ENCODE data around the gene NTRK1.

Gene NTRK1

DNA sequence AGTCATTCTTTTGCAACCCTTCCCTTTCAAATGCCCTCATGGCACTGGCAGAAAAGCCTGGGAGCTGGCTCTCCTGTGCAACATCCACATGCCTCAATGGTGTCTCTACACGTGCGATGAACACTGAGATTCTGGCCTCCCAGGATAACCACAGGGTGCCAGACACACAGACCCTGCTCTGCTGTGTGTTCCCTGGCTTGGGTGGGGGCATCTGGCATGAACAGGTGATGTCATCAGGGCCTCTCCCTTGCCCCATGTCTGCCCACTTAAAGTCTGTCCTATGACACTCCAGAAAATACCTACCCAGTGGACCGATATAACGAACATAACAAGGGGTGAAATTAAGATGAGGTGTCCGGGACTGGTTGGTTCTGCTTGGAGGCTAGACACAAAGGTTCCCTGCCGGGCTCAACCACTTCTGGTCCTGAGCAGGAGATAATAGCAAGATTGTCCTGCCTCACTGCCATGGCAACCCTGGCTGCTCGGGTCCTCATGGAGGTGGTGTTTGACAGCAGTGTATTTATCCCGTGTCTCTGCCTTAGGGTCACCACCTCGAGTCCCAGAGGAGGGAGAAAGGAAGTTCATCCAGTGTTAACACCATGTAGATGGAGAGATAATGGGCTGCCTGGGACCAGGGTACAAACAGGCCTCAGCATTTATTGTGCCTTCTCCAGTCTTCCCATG, 21.1 kb upstream of the NTRK1 start:
- DNase-seq, result no peak

DNA sequence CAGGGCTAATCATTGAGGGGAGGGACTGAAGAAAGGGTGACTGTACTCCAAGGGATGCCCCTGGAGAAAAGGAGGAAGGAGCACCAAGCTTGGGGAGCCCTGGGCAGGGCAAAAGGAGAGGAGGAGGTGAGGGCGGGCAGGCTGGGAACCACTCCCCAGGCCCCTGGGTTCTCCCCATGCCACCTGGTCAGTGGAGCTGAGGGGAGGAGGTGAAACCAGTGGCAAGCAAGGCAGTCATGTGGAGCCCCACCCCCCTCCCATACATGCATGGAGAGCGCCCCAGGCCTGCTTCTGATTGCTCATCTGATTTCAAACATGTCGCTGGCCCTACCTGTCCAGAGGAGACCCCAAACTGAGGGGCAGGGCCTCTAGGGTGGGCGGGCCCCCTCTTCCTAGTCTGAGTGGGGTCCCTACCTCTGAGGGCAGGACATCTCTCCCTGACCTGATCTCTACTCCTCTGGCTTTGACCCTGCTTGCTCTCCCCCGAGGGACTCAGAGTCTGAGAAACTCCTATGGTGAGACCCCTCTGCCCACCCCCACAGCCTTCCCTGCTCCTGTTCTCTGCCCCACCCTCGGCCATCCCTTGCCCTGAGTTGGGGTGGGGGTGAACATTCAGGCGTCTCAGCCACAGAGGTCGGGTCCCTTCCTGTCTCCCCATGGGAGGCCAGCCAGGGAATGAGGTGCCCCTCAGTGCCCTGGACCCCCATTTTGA, 20.3 kb upstream of the NTRK1 start:
- no peak for DNase-seq

DNA sequence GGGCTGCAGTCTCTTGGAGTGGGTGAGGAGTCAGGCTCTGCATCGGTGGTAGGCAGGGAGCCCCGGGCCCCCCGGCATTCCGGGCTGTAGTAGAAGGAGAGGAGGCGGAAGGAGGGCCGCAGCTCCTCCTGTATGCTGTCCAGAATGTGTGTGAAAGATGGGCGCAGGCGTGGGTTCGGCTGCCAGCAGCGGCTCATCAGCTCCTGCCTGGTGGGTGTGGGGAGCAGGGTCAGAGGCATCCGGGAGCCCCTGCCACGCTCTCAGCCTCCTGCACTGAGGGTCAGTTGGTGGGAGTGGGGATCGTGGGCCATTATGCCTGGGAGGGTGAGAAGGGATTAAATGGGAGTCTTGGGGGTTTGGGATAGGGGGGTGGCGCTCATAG, 19.8 kb upstream of the NTRK1 start:
- no peak for DNase-seq

DNA sequence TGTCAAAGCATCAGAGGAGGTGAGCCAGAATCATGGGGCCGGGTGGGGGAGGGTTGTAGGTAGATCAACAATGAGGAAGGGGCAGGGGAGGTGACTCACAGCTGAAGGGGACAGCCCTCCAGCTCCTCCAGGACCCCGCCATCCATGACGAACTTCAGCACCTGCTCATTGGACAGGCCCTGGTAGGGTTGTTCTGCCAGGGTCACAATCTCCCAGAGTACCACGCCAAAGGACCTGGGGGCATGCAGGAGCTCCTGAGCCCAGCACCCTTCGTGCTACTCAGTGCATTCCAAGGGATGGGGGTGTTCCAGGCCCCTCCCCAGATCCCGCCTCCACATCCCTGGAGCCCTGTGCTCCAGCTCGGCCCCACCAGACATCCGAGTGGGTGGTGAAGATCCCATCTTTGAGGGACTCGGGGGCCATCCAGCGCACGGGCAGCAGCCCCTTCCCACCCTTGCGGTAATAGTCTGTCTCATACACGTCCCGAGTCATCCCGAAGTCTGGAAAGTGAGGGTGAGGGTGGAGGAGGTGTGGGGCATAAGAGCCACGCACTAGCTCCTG, 19.3 kb upstream of the NTRK1 start:
- no peak for DNase-seq

GRCh38 chr1:156842618-156843300, 17.9 kb upstream of the NTRK1 start:
- DNase-seq, result no peak

DNA sequence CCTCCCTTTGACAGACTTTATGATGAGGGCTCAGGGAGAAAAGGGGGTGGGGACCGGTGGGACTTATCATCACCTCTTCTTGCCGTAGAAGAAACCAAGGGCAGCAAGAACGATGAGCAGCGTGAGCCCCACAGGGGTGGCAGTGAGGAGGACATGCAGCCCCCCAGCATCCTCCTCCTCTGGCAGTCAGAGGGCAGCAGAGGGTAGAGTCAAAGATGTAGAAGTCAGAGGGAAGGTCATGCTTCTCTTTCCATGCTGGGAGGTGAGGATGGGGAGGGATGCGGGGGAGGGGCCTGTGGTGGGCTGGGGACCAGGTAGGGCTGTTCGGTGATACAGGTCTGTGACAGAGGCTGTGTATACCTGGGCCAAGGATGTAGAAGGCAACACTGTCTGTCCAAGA, 16.6 kb upstream of the NTRK1 start:
- no peak for DNase-seq

DNA sequence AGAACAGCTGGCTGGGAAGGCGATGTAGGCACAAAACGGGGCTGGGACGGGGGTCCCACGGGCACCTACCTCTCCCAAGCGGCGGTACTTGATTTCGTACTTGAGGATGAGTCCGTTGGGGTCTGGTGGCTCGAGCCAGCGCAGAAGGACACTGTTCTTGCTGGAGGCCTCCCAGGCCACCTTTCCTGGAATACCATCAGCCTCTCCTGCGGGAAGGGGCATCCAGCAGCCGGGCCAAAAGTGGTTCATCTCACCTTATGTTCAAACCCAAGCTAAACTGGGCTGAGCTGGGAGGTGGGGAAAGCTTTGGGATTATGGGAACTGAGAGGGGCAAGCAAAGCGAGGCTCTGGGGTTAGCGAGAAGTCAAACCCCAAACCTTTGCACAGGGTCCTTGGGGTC, 16.0 kb upstream of the NTRK1 start:
- no peak for DNase-seq

- DNase-seq, result no peak
These were observed 15.4 kb upstream of the NTRK1 start for GRCh38 chr1:156845055-156845952.

DNA sequence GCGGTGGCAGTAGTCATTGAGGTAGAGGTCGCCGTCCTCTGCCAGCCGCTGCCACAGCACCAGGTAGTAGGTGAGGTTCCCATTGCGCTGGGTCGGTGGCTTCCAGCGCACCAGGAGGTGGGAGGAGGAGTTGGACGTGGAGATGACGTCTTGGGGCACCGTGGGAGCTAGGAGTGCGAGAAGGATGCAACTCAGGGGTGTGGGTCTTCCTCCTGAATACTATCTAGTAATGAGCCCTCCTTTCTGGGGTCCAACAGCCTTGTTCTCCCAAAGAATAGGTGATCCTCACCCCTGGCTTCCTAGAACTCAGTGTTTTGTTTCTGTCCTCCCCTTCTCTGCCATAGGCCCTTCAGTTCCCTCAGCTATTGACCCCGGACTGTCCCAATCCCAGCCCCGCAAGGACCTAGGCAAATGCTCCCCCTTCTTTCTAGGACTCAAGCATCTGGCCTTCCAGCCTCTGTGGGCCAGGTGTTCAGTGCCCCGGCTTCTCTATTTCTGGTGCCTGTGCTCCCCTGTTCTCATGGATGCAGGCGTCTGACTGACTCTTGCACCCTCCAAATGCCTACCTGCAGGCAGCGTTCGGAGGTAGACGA, 14.6 kb upstream of the NTRK1 start:
- no peak for DNase-seq

DNA sequence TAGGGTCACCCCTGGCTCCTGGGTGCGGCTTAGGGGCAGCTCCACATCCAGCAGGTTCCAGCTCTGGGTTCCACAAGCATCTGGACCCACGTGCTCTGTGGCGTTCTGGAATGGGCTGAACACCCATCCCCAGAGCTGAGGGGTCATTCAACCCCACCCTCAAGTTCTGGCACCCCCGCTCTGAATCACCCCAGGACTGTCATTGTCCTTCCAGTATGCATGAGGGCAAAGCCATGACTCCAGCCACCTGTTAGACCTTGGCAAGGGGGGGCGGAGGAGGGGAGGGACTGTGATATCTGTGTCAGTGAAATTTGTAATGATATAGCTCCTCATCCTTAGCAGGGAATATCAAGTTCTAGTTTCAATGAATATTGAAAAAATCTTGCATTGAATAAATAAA, 14.0 kb upstream of the NTRK1 start:
- DNase-seq, result no peak

- DNase-seq, result no peak
These were observed 12.8 kb upstream of the NTRK1 start for GRCh38 chr1:156847591-156848460.

GRCh38 chr1:156848461-156849150, 12.1 kb upstream of the NTRK1 start:
- DNase-seq, result no peak

DNA sequence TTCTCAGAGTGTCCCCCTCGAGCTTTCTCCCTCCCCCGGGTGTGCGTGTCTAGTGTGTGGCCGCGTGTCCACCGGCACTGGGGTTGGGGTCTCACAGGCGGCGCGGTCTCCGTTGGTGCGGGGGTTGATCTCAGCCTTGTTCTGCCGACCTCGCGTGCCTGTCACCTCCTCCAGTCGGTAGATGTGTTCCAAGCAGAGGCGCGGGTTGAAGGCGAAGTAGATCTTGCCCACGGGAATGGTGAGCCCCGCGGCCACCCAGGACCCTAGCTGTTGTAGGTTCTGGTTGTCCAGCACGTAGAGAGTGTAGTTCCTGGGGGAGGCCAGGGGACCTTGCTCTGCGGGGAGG, 11.5 kb upstream of the NTRK1 start:
- DNase-seq, result no peak

DNA sequence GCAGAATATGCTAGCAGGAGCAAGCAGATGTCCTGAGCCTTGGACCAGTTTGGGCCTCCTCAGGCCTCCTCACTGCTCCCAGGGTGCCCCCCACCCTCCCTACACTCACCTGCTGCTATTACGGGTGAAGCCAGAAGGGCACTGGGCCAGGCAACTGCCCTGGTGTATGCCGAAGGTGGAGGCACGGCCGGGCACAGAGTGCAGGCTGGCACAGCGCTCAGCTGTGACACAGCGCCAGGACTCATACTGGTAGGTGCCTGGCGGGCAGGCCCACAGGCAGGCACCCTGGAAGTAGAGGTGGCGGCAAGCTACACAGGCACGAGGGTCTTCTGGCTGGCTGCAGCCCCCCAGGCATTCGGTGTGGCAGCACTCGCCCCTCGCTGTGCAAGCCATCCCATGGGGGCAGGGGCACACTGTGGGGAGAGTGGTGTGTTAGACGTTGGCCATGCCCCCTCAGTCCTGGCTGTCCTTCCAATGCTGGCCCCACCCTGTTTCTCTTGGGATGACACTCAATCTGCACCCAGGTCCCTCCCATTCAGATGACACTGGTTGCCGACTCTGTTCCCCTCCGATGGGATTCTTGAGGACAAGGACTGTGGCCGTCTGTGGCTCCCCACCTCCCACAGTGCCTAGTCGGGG, 8.8 kb upstream of the NTRK1 start:
- no peak for DNase-seq

GRCh38 chr1:156852418-156852874, 8.2 kb upstream of the NTRK1 start:
- DNase-seq, result peak; percentile 99

- DNase-seq, result no peak
These were observed 6.9 kb upstream of the NTRK1 start for GRCh38 chr1:156853761-156854160.

GRCh38 chr1:156854634-156855033, 6.0 kb upstream of the NTRK1 start:
- DNase-seq, result no peak

DNA sequence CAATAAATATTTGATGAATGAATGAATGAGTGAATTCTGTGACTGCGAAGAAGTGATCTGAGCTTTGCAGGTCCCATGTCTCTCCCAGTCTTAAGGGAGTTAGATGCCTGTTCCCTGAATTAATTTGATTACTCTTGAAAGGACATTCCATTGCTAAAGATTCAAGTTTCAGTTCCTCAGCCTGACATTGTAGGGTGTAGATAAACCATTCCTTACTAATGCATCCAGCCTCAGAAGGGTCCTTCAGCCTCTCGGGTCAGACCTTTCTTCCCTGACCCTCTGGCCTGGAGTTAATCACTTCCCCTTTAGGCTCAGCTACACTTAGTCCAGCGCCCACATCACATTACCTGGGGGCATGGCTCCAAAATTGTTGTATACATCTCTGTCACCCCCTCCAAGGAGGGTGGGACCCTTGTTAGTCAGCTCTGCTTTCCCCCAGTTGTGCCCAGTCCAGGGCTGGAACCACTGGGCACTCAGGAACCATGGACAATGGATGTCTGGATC, 4.3 kb upstream of the NTRK1 start:
- DNase-seq, result no peak

DNA sequence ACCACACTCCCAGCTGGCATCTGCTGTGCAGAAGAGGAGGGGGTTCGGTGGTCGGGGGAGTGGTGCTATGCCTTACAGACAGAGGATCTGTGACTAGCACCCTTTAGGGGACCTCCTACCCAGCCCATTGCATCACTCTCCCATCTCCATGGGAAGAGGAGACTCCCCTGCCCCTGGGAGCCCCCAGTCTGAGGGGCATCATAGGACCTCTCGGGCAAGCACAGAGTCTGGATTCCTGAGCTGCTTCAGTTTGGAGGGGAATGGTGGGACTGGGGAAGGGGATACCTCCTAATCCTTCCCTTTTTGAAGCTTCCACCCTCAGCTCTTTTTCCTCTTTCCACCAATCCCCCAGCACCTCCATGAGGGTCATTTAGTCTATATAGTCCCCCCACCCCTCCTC, 3.1 kb upstream of the NTRK1 start:
- no peak for DNase-seq

DNA sequence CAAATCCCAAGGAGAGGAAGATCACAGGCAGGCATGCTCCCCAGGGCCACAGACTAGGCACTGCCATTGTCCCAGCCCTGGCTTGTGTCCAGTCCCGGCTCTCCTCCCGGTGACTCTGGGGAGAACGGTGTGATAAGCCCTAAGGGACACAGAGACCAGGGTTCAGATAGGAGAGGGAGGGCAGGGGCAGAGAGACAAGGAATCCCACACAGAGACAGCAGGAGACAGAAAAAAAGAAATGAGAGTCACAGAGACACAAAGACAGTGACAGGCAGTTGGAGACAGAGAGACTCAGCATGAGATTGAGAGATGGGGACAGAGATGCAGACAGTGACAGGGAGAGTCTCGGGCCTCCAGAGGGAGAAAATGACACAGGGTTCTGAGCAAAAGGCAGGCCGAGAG, 2.1 kb upstream of the NTRK1 start:
- DNase-seq, result no peak
